Smooth muscle cell (in vitro differentiated cells): Measurements from ENCODE around the gene SAA4. TPM values are rescaled to one million over a fixed set of nuclear protein-coding genes. Genes with fewer than 3 reads are reported as not detected.
"Not testable (repeated sequence)": the region's sequence is repeated elsewhere in the genome, so short reads cannot be mapped to it uniquely, and the experiment has no call there.

Experiments
- DNase-seq: peaks from one replicate; lab custom pipeline; 2025; ENCODE audit not compliant: unreplicated experiment; lab: John Stamatoyannopoulos, UW
- H2AFZ ChIP-seq: fragments of 200-600 bp; sonication (generic); 2 replicates; pipeline ENCODE4 v1.6.0; 2016; ENCODE audit warnings: antibody characterized with exemption, low read depth, mild to moderate bottlenecking
- H3F3A ChIP-seq: fragments of 200-600 bp; sonication (generic); 2 replicates; pipeline ENCODE4 v1.6.0; 2017; ENCODE audit warnings: antibody characterized with exemption, low read depth
- H3K27ac ChIP-seq: fragments of 200-600 bp; sonication (generic); 2 replicates; pipeline ENCODE4 v1.5.1; 2016; ENCODE audit warnings: low read depth, mild to moderate bottlenecking
- H3K27me3 ChIP-seq: fragments of 200-600 bp; sonication (generic); 2 replicates; pipeline ENCODE4 v1.6.1; 2016; ENCODE audit warnings: low read depth, mild to moderate bottlenecking
- H3K36me3 ChIP-seq: fragments of 200-600 bp; sonication (generic); 2 replicates; pipeline ENCODE4 v1.5.1; 2016; ENCODE audit warnings: low read depth
- H3K4me1 ChIP-seq: fragments of 200-600 bp; sonication (generic); 2 replicates; pipeline ENCODE4 v1.5.1; 2016; ENCODE audit warnings: low read depth
- H3K4me2 ChIP-seq: fragments of 200-600 bp; sonication (generic); 2 replicates; pipeline ENCODE4 v1.6.0; 2016; ENCODE audit warnings: mild to moderate bottlenecking
- H3K4me3 ChIP-seq: fragments of 200-600 bp; sonication (generic); 2 replicates; pipeline ENCODE4 v1.5.1; 2016; ENCODE audit warnings: mild to moderate bottlenecking
- H3K79me2 ChIP-seq: fragments of 200-600 bp; sonication (generic); 2 replicates; pipeline ENCODE4 v1.6.0; 2016; ENCODE audit warnings: low read depth, mild to moderate bottlenecking
- H3K9ac ChIP-seq: fragments of 200-600 bp; sonication (generic); 2 replicates; pipeline ENCODE4 v1.6.0; 2016; ENCODE audit warnings: low read depth
- H3K9me3 ChIP-seq: fragments of 200-600 bp; sonication (generic); replicated peaks from 2 replicates; pipeline ENCODE4 v1.5.1; 2016; ENCODE audit warnings: low read depth
- H4K20me1 ChIP-seq: fragments of 200-600 bp; sonication (generic); 2 replicates; pipeline ENCODE4 v1.6.0; 2016; ENCODE audit warnings: low read depth
- WGBS: methylation state at CpG from one replicate; pipeline ENCODE4 v1.1.7; 2016; ENCODE audit warnings: low lambda C conversion rate; 5-methylcytosine and 5-hydroxymethylcytosine counted together
- polyA plus RNA-seq: library from polyadenylated mRNA; unstranded; fragments of >200 nt; fragmentation: Nextera tagmentation; extraction: Ambion mirVana; gene quantifications from 2 replicates; pipeline ENCODE4 v1.2.1, GENCODE V29; 2016
- total RNA-seq: library from RNA; depleted of rRNA; stranded (reverse); fragments of >200 nt; gene quantifications from 2 replicates; pipeline ENCODE4 v1.2.3, GENCODE V29; 2014
- TF ChIP-seq, protein P1 (sequence below): fragments of 200-600 bp; sonication (generic); IDR thresholded peaks from 2 replicates; pipeline ENCODE4 v1.5.1; 2017; ENCODE audit warnings: borderline replicate concordance, mild to moderate bottlenecking, antibody characterized with exemption; ENCODE audit not compliant: insufficient read depth, poor library complexity, severe bottlenecking

The SAA4 gene
- total and polyA plus RNA-seq, 2 experiments from 2014 or later, result not detected

DNA sequence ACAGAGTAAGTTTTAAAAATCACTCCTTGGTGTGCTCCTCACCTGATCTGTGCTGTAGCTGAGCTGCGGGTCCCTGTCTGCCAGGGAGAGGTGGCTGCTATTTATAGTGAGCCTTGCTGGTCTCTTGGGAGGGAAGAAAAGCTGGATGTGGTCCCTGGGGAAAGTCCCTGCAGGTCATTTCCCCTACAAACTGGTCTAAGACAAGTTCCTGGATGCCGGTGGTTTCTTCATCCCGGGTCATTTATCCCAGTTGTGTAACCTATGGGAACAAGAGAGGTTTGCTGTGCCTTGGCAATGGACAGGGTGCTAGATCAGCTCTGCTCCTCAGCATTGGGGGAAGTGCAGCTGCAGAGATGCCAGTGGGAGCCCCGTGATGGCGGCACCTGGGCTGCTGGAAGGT lies 12.0 kb upstream of the SAA4 start, which contains the start of gene SAA2:
SAA2 (minus strand) TSS at position 108 of the 400 bp plus-strand sequence. CDS start 657 bp downstream, outside the sequence.
- TF ChIP-seq, protein P1, sequence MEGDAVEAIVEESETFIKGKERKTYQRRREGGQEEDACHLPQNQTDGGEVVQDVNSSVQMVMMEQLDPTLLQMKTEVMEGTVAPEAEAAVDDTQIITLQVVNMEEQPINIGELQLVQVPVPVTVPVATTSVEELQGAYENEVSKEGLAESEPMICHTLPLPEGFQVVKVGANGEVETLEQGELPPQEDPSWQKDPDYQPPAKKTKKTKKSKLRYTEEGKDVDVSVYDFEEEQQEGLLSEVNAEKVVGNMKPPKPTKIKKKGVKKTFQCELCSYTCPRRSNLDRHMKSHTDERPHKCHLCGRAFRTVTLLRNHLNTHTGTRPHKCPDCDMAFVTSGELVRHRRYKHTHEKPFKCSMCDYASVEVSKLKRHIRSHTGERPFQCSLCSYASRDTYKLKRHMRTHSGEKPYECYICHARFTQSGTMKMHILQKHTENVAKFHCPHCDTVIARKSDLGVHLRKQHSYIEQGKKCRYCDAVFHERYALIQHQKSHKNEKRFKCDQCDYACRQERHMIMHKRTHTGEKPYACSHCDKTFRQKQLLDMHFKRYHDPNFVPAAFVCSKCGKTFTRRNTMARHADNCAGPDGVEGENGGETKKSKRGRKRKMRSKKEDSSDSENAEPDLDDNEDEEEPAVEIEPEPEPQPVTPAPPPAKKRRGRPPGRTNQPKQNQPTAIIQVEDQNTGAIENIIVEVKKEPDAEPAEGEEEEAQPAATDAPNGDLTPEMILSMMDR, result no peak
- Histone ChIP-seq H3K36me3 (no peaks in the 10 kb centered on the region), H3K27ac (no peak within 1 kb of the TSS), H3K4me2 (no peak within 1 kb of the TSS), H3F3A (no peaks in the 10 kb centered on the region), H4K20me1 (no peaks in the 10 kb centered on the region), H3K79me2 (no peaks in the 10 kb centered on the region), H3K27me3 (no peaks in the 10 kb centered on the region), H2AFZ (no peak within 1 kb of the TSS), H3K4me3 (no peak within 1 kb of the TSS), H3K9ac (no peak within 1 kb of the TSS), H3K4me1 (no peaks in the 10 kb centered on the region), H3K9me3 (no peaks in the 10 kb centered on the region)
- no peak for DNase-seq
- WGBS, result 90% methylated on average over 5 of the region's 5 CpGs

DNA sequence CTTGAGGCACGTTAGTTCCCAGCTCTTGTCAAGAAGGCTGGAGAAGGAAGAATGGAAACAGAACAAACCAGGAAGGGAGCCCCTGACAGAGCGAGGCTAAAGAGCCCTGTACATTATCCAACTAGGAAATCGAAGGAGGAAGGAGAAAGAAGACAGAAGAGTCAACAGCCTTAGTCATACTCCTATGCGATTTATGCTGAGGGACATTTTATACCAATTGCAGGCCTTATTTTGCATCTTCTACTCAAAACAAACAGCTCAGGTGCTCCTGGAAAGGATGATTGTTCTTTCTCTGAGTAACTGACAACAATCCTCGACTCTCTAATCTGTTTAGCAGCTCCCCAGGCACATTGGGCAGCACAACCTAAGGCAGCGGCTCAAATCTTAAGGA lies 10.6 kb upstream of the SAA4 start:
- not testable (repeated sequence) for H3K4me2 ChIP-seq, H3F3A ChIP-seq, H3K27me3 ChIP-seq, DNase-seq, H4K20me1 ChIP-seq, H3K4me3 ChIP-seq, H3K9me3 ChIP-seq, H3K4me1 ChIP-seq, H3K36me3 ChIP-seq, H3K79me2 ChIP-seq, H2AFZ ChIP-seq, H3K27ac ChIP-seq, H3K9ac ChIP-seq
- WGBS, result 84% methylated on average over 5 of the region's 6 CpGs

DNA sequence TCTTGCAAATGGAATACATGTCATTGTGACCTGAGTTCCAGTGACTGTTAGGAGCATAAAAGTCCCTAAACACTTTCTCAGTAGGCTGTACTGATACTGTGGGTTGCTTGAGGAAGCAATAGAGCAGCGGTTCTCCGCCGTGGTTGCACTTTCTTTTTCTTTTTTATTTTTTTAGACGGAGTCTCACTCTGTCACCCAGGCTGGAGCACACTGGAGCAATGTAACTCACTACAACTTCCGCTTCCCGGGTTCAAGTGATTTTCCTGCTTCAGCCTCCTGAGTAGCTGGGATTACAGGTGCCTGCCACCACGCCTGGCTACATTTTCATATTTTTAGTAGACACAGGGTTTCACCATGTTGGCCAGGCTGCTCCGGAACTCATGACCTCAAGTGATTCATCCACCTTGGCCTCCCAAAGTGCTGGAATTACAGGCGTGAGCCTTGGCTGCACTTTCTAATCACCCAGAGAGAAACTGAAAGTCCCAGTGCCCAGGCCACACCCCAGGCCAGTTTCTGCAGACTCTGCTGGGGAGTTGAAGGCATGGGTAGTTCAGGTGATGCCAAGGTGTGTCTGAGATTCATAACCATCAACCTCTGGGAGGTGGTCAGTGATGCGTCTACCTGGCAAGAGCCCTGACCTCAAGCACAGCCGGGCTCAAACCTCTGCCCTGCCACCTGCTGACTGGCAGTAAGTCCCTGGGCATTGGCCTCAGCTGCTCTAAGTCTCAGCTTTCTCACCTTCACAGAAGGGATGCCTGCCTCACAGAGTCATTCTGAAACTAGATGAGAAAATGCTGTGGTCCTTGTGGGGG lies 10.0 kb upstream of the SAA4 start:
- H3K79me2 ChIP-seq, result not testable (repeated sequence)

DNA sequence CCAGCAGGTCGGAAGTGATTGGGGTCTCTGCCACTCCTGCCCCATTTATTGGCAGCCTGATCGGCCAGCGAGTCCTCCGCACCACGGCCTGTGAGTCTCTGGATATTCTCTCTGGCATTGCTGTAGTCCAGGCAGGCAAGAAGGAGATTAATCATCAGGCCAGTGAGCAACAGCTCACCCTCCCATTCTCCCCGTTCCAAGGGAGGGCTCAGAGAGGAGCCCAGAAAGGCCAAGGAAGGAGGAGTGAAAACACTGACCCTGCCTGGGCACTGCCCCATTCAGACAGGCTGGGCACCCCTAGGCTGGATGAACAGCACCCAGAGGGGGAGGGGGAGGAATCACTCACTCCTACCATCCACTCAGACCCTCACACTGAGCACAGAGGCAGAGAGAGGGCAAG lies 8.8 kb upstream of the SAA4 start:
- H2AFZ ChIP-seq, result no peak overlapping the region

More for the DNA sequence above, 10.0 kb upstream of the SAA4 start:
- H3K4me1 ChIP-seq, H3K36me3 ChIP-seq, H3K4me2 ChIP-seq, DNase-seq, H3K4me3 ChIP-seq, H3K9me3 ChIP-seq, H3K27me3 ChIP-seq, H3K27ac ChIP-seq, H4K20me1 ChIP-seq, H3K9ac ChIP-seq, H2AFZ ChIP-seq, H3F3A ChIP-seq: not testable (repeated sequence)
- WGBS, result 85% methylated on average over 11 of the region's 11 CpGs

More for the DNA sequence above, 8.8 kb upstream of the SAA4 start:
- no peaks in the 10 kb centered on the region for H3K4me1 ChIP-seq
- DNase-seq, result no peak
- 79% methylated on average over 6 of the region's 6 CpGs for WGBS
- no peaks in the 10 kb centered on the region for H3F3A ChIP-seq
- H3K4me2 ChIP-seq, result no peak overlapping the region
- peaks cover 1% of the 10 kb centered on the region for H3K27me3 ChIP-seq
- H3K9ac ChIP-seq, result no peak overlapping the region
- H3K27ac ChIP-seq, result no peak overlapping the region
- TF ChIP-seq, protein P1, result no peak
- no peaks in the 10 kb centered on the region for H3K36me3 ChIP-seq
- no peak overlapping the region for H3K4me3 ChIP-seq
- no peaks in the 10 kb centered on the region for H3K9me3 ChIP-seq
- H4K20me1 ChIP-seq, result no peaks in the 10 kb centered on the region
- no peaks in the 10 kb centered on the region for H3K79me2 ChIP-seq
